Endothelial cell (in vitro differentiated cells): Measurements from ENCODE around the gene GLTPD2. TPM values are rescaled to one million over a fixed set of nuclear protein-coding genes. Genes with fewer than 3 reads are reported as not detected.

Source experiments
- DNase-seq: peaks from one replicate; pipeline ENCODE4 v3.0.0; 2021; ENCODE audit warnings: low spot score
- H3K27ac Mint-ChIP-seq: one replicate; pipeline ENCODE4 v1.8.0; 2021; ENCODE audit warnings: mixed read lengths, inconsistent platforms; ENCODE audit not compliant: unreplicated experiment
- H3K27me3 Mint-ChIP-seq: one replicate; pipeline ENCODE4 v1.8.0; 2021; ENCODE audit warnings: mild to moderate bottlenecking, moderate library complexity, mixed read lengths, inconsistent platforms; ENCODE audit not compliant: unreplicated experiment
- H3K36me3 Mint-ChIP-seq: one replicate; pipeline ENCODE4 v1.8.0; 2021; ENCODE audit warnings: mild to moderate bottlenecking, low read depth, mixed read lengths, inconsistent platforms; ENCODE audit not compliant: unreplicated experiment
- H3K4me1 Mint-ChIP-seq: one replicate; pipeline ENCODE4 v1.8.0; 2021; ENCODE audit warnings: mild to moderate bottlenecking, mixed read lengths, inconsistent platforms; ENCODE audit not compliant: unreplicated experiment
- H3K4me3 Mint-ChIP-seq: one replicate; pipeline ENCODE4 v1.8.0; 2021; ENCODE audit warnings: mild to moderate bottlenecking, mixed read lengths, inconsistent platforms; ENCODE audit not compliant: unreplicated experiment
- H3K9me3 Mint-ChIP-seq: one replicate; pipeline ENCODE4 v1.8.0; 2021; ENCODE audit warnings: mixed read lengths, inconsistent platforms; ENCODE audit not compliant: unreplicated experiment
- CTCF ChIP-seq: fragments of 200-600 bp; sonication (generic); IDR thresholded peaks from one replicate; pipeline ENCODE4 v1.5.0; 2021; ENCODE audit warnings: antibody characterized with exemption; ENCODE audit not compliant: unreplicated experiment
- total RNA-seq: library from RNA; stranded (reverse); fragmentation: NEBNext Ultra II Directional; extraction: Animal tissue kit (Norgen Biotek cat#: 25700); gene quantifications from one replicate; pipeline ENCODE4 v1.2.1, GENCODE V29; 2021; ENCODE audit not compliant: unreplicated experiment

Gene GLTPD2
- total RNA-seq, 1 donor from 2014 or later, result not detected

- H3K27me3 Mint-ChIP-seq, result peaks cover 2% of the 10 kb centered on the region
- H3K9me3 Mint-ChIP-seq, result no peaks in the 10 kb centered on the region
- no peak for DNase-seq
- H3K36me3 Mint-ChIP-seq, result no peaks in the 10 kb centered on the region
- no peak for TF ChIP-seq CTCF
- H3K27ac Mint-ChIP-seq, result no peak overlapping the region
- peaks cover 9% of the 10 kb centered on the region for H3K4me1 Mint-ChIP-seq
- no peak overlapping the region for H3K4me3 Mint-ChIP-seq
Measured at GRCh38 chr17:4753392-4753791, 35.4 kb upstream of the GLTPD2 start.

- H3K36me3 Mint-ChIP-seq, result no peaks in the 10 kb centered on the region
- no peak overlapping the region for H3K4me3 Mint-ChIP-seq
- no peak for DNase-seq
- TF ChIP-seq CTCF, result no peak
- H3K27ac Mint-ChIP-seq, result no peak overlapping the region
- peaks cover 4% of the 10 kb centered on the region for H3K27me3 Mint-ChIP-seq
- peaks cover 3% of the 10 kb centered on the region for H3K4me1 Mint-ChIP-seq
- no peaks in the 10 kb centered on the region for H3K9me3 Mint-ChIP-seq
Measured at GRCh38 chr17:4759776-4760236, 29.0 kb upstream of the GLTPD2 start.

- no peak for DNase-seq
- Mint-ChIP-seq H3K9me3 (no peaks in the 10 kb centered on the region), H3K4me3 (no peak overlapping the region), H3K36me3 (no peaks in the 10 kb centered on the region), H3K4me1 (peaks cover 3% of the 10 kb centered on the region), H3K27me3 (peaks cover 2% of the 10 kb centered on the region), H3K27ac (peak overlapping the region; percentile 6)
- TF ChIP-seq CTCF, result no peak
Measured at GRCh38 chr17:4764595-4764994, 24.2 kb upstream of the GLTPD2 start.

GRCh38 chr17:4766201-4766600 is 22.6 kb upstream of the GLTPD2 start:
- Mint-ChIP-seq H3K36me3 (no peaks in the 10 kb centered on the region), H3K4me1 (peaks cover 3% of the 10 kb centered on the region), H3K9me3 (no peaks in the 10 kb centered on the region), H3K4me3 (no peak overlapping the region), H3K27ac (no peak overlapping the region), H3K27me3 (no peaks in the 10 kb centered on the region)
- no peak for DNase-seq
- TF ChIP-seq CTCF, result no peak

GRCh38 chr17:4766723-4767122 is 22.0 kb upstream of the GLTPD2 start:
- Mint-ChIP-seq H3K27ac (no peak overlapping the region), H3K4me3 (no peak overlapping the region), H3K9me3 (no peaks in the 10 kb centered on the region), H3K4me1 (peaks cover 3% of the 10 kb centered on the region), H3K27me3 (no peaks in the 10 kb centered on the region), H3K36me3 (no peaks in the 10 kb centered on the region)
- no peak for DNase-seq
- TF ChIP-seq CTCF, result no peak
